Upper lobe of left lung (tissue), 4 donors: ENCODE results near the gene KIF4A.

Experiments used
- EP300 ChIP-seq, 4 donors: sonication (generic); formaldehyde crosslinking; IDR thresholded peaks; one replicate each; pipeline ENCODE4 v1.5.1; 2017; ENCODE audit warnings: antibody characterized with exemption in 4 of 4, control low read depth in 2 of 4
- POLR2AphosphoS5 ChIP-seq, 2 donors: sonication (generic); formaldehyde crosslinking; IDR thresholded peaks; one replicate each; pipeline ENCODE4 v1.5.1; 2017; ENCODE audit warnings: antibody characterized with exemption in 2 of 2
- TF ChIP-seq, protein P1 (sequence below), 6 experiments: fragments of 450-650 bp in 4 of 6; fragments of 200-600 bp in 2 of 6; sonication (generic) in 2 of 6; IDR thresholded peaks; one replicate each; pipeline ENCODE4 v1.5.1; 2016 to 2019; ENCODE audit warnings: antibody characterized with exemption in 6 of 6

DNA sequence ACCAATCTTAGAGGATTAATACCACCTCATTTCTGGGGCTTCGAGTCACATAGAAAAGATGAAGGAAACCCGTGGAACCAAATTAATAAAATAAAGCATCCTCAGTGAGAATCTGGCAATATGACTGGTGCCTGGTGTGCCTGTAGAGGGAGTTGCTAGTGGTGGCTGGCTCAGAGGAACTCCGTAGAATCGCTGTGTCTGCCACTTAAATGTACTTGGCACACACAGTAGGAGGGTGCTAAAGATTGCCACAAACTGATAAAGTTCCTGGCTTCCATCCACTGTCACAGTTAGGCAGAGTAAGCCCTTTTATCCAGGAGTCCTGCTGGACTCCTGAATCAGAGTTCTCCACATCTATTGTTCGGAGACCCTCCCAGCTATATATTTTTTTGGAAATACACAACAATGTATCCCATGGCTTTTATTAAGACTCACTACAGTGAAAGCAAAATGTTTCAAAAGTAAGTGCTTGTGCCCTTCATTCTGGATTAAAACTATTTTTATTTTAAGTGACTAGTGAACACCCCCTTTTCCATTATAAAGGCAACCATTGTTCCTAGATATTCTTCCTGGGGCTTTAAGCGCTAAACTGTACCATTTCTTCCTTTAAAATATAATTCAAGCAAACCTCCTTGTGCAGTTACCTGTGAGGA, 56.6 kb downstream of the KIF4A start:
- TF ChIP-seq, protein P1, sequence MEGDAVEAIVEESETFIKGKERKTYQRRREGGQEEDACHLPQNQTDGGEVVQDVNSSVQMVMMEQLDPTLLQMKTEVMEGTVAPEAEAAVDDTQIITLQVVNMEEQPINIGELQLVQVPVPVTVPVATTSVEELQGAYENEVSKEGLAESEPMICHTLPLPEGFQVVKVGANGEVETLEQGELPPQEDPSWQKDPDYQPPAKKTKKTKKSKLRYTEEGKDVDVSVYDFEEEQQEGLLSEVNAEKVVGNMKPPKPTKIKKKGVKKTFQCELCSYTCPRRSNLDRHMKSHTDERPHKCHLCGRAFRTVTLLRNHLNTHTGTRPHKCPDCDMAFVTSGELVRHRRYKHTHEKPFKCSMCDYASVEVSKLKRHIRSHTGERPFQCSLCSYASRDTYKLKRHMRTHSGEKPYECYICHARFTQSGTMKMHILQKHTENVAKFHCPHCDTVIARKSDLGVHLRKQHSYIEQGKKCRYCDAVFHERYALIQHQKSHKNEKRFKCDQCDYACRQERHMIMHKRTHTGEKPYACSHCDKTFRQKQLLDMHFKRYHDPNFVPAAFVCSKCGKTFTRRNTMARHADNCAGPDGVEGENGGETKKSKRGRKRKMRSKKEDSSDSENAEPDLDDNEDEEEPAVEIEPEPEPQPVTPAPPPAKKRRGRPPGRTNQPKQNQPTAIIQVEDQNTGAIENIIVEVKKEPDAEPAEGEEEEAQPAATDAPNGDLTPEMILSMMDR (IDR thresholded peaks at IDR 0.05): no peak
- no peak for TF ChIP-seq EP300 (IDR thresholded peaks at IDR 0.05)
- no peak for TF ChIP-seq POLR2AphosphoS5 (IDR thresholded peaks at IDR 0.05)
